ENCODE data around the gene TMEM88. TPM values are rescaled to one million over a fixed set of nuclear protein-coding genes. Genes with fewer than 3 reads are reported as not detected.

TMEM88 gene
- total and polyA plus RNA-seq, 2 donors (not counting 3 experiments of a cell fraction or from before 2014, with no cell fraction given) = 53.4 to 165 TPM

GRCh38 chr17:7864995-7865650, 10.3 kb downstream of the TMEM88 start:
- FAIRE-seq (no peak), DNase-seq (ENCODE audit: low read depth, low spot score) (no peak)
- POLR2A ChIA-PET = no interaction called here
- H3K4me1 ChIP-seq (ENCODE audit: control insufficient read depth, extremely low read depth, insufficient read depth, low read length) = no peaks in the 10 kb centered on the region
- no peak overlapping the region for H3K4me3 ChIP-seq (replicated peaks in 1 of 3; ENCODE audit: insufficient read depth in 1 of 3, low read depth in 1 of 3, low read length in 3 of 3)
- no TSS peak for BruUV-seq (replicated peaks)
- dilution Hi-C loops (cut with MboI; ENCODE audit: extremely low pct_ligation_motif_present, low sequenced_read_pairs) (no loop called here), intact Hi-C loops (cut with micrococcal nuclease) (no loop called here)
- no peaks in the 10 kb centered on the region for H3K27me3 ChIP-seq (ENCODE audit: control insufficient read depth in 2 of 2, insufficient read depth in 2 of 2, low read length in 2 of 2)
- H2AFZ ChIP-seq (ENCODE audit: low read depth, low read length) = no peak overlapping the region
- no peak overlapping the region for H3K9ac ChIP-seq (replicated peaks; ENCODE audit: extremely low read depth, insufficient read depth, low read length)
- H3K27ac ChIP-seq (ENCODE audit: insufficient read depth, low read depth, low read length) = no peak overlapping the region
- no peaks in the 10 kb centered on the region for H3K9me1 ChIP-seq (replicated peaks; ENCODE audit: control insufficient read depth, extremely low read depth, insufficient read depth, low read length)
- no peak for TF ChIP-seq MYC (IDR thresholded peaks at IDR 0.05; ENCODE audit: low read depth, low read length)
- TF ChIP-seq GATA2 (IDR thresholded peaks at IDR 0.05; ENCODE audit: insufficient read depth, insufficient read length, low read depth, low read length) = no peak
- TF ChIP-seq EZH2 (IDR thresholded peaks at IDR 0.05; ENCODE audit: borderline replicate concordance, low read depth, low read length, severe bottlenecking) = no peak
- TF ChIP-seq FOS (IDR thresholded peaks at IDR 0.05; ENCODE audit: borderline replicate concordance, insufficient read depth, low read length) = no peak
- TF ChIP-seq POLR2A (IDR thresholded peaks at IDR 0.05; ENCODE audit: low read depth, low read length) = no peak
- no peak for TF ChIP-seq MAX (IDR thresholded peaks at IDR 0.05; ENCODE audit: insufficient read depth, insufficient read length)
- TF ChIP-seq POLR2AphosphoS5 (IDR thresholded peaks at IDR 0.05; ENCODE audit: insufficient read depth, low read depth, low read length) = no peak
- no peak for TF ChIP-seq JUN (IDR thresholded peaks at IDR 0.05; ENCODE audit: borderline replicate concordance, insufficient read depth, insufficient read length, low read depth)
- TF ChIP-seq, protein P1, sequence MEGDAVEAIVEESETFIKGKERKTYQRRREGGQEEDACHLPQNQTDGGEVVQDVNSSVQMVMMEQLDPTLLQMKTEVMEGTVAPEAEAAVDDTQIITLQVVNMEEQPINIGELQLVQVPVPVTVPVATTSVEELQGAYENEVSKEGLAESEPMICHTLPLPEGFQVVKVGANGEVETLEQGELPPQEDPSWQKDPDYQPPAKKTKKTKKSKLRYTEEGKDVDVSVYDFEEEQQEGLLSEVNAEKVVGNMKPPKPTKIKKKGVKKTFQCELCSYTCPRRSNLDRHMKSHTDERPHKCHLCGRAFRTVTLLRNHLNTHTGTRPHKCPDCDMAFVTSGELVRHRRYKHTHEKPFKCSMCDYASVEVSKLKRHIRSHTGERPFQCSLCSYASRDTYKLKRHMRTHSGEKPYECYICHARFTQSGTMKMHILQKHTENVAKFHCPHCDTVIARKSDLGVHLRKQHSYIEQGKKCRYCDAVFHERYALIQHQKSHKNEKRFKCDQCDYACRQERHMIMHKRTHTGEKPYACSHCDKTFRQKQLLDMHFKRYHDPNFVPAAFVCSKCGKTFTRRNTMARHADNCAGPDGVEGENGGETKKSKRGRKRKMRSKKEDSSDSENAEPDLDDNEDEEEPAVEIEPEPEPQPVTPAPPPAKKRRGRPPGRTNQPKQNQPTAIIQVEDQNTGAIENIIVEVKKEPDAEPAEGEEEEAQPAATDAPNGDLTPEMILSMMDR (IDR thresholded peaks at IDR 0.05; ENCODE audit: extremely low read depth in 1 of 2, insufficient read depth in 1 of 2, low read depth in 1 of 2, low read length in 2 of 2) = no peak
- H3K9me3 ChIP-seq (replicated peaks; ENCODE audit: control insufficient read depth, insufficient read depth, low read length) = no peaks in the 10 kb centered on the region
- no peaks in the 10 kb centered on the region for H3K79me2 ChIP-seq (ENCODE audit: control insufficient read depth, insufficient read depth, low read length)
- H3K4me2 ChIP-seq (ENCODE audit: insufficient read depth, low read length) = no peak overlapping the region
- H3K36me3 ChIP-seq (ENCODE audit: control insufficient read depth in 2 of 2, extremely low read depth in 1 of 2, insufficient read depth in 2 of 2, low read length in 2 of 2) = peaks cover 2 to 3% of the 10 kb centered on the region in 2 experiments
- CTCF ChIA-PET = interaction anchor here (1.0 to 5.2 kb wide), 7 partner anchors 8 to 125 kb away, joined by 3 to 58 read pairs (median 7); partner anchors contain the start of gene NAA38
- H4K20me1 ChIP-seq (replicated peaks; ENCODE audit: control insufficient read depth, extremely low read depth, insufficient read depth, low read length) = peaks cover 2% of the 10 kb centered on the region

Data from endothelial cell of umbilical vein (primary cell).